Panc1 (cell line): ENCODE measurements around the gene CS. TPM values are rescaled to one million over a fixed set of nuclear protein-coding genes. Genes with fewer than 3 reads are reported as not detected.
A peak's percentile ranks its signal among the peaks of the same experiment; 100 is the strongest.
"Not testable (repeated sequence)": the region's sequence is repeated elsewhere in the genome, so short reads cannot be mapped to it uniquely, and the experiment has no call there.

Source experiments
- ATAC-seq: fragments of 200-7000 bp; cut with Tn5 transposase; 2 replicates; pipeline ENCODE4 v1.9.1; 2020; ENCODE audit warnings: mild to moderate bottlenecking, moderate library complexity
- Bru-seq: library from RNA; stranded (reverse); fragments of 400-500 nt; gene quantifications from one replicate; lab custom pipeline; 2021; lab: Mats Ljungman, UMichigan
- BruChase-seq, 2 experiments: library from RNA; stranded (reverse); fragments of 400-500 nt; gene quantifications; one replicate each; lab custom pipeline; 2021; lab: Mats Ljungman, UMichigan
- BruUV-seq: library from RNA; stranded (reverse); fragments of 400-500 nt; replicated peaks from 2 replicates; lab custom pipeline; 2021; lab: Mats Ljungman, UMichigan
- CTCF ChIA-PET: fragments of 300-600 bp; sonication (Branson Sonifier 250); formaldehyde crosslinking; loops from one replicate; lab custom pipeline; 2022; ENCODE audit warnings: antibody characterized with exemption; lab: Charles Lee
- POLR2A ChIA-PET: fragments of 300-600 bp; sonication (Branson Sonifier 250); formaldehyde crosslinking; loops from one replicate; lab custom pipeline; 2022; ENCODE audit warnings: antibody characterized with exemption; lab: Charles Lee
- DNase-seq: peaks from one replicate; pipeline ENCODE4 v3.0.0-alpha.2; 2010; ENCODE audit warnings: low read depth, low spot score
- H3K27ac ChIP-seq: 2 replicates; pipeline ENCODE4 v1.5.1; 2011; ENCODE audit warnings: mild to moderate bottlenecking, low read length, inconsistent platforms
- H3K27me3 ChIP-seq: fragments of 200-500 bp; sonication (Bioruptor generic); 2 replicates; pipeline ENCODE4 v1.6.0; 2014; ENCODE audit warnings: low read length, inconsistent platforms; ENCODE audit not compliant: control insufficient read depth, insufficient read depth
- H3K36me3 ChIP-seq: fragments of 200-500 bp; sonication (Bioruptor generic); 2 replicates; pipeline ENCODE4 v1.5.1; 2014; ENCODE audit warnings: inconsistent platforms, mild to moderate bottlenecking, low read length, moderate library complexity; ENCODE audit not compliant: control insufficient read depth, insufficient read depth
- H3K4me1 ChIP-seq: 2 replicates; pipeline ENCODE4 v1.5.1; 2011; ENCODE audit warnings: inconsistent platforms, mild to moderate bottlenecking, low read length, moderate library complexity; ENCODE audit not compliant: control insufficient read depth, insufficient read depth
- H3K4me3 ChIP-seq, 2 experiments: 2 replicates each; pipeline ENCODE4 v1.5.1; 2011 to 2012; ENCODE audit warnings: low read depth in 2 of 2, low read length in 2 of 2, mild to moderate bottlenecking in 2 of 2, inconsistent platforms in 1 of 2, moderate library complexity in 1 of 2
- H3K9me3 ChIP-seq: fragments of 200-500 bp; sonication (Bioruptor generic); 2 replicates; pipeline ENCODE4 v1.5.1; 2014; ENCODE audit warnings: low read depth, mild to moderate bottlenecking, inconsistent platforms, low read length, moderate library complexity; ENCODE audit not compliant: control insufficient read depth, insufficient read depth
- POLR2AphosphoS5 ChIP-seq: IDR thresholded peaks from 2 replicates; pipeline ENCODE4 v1.6.1; 2012; ENCODE audit warnings: mild to moderate bottlenecking, low read depth, low read length, moderate library complexity
- SIN3A ChIP-seq: IDR thresholded peaks from 2 replicates; pipeline ENCODE4 v1.6.1; 2012; ENCODE audit warnings: low read depth, mild to moderate bottlenecking, low read length, moderate library complexity, borderline replicate concordance; ENCODE audit not compliant: insufficient read depth
- TCF7L2 ChIP-seq: IDR thresholded peaks from 2 replicates; pipeline ENCODE4 v1.6.1; 2011; ENCODE audit warnings: mild to moderate bottlenecking, low read depth, low read length, inconsistent platforms
- in situ Hi-C: cut with HindIII; loops from 2 replicates; pipeline ENCODE4 v1.10.0; 2016; ENCODE audit warnings: low sequenced_read_pairs, low pct_unique_long_range_greater_than_20kb
- intact Hi-C: fragments of 100-400 bp; cut with micrococcal nuclease; formaldehyde crosslinking; loops from one replicate; pipeline ENCODE4 v1.10.0; 2022; ENCODE audit not compliant: unreplicated experiment
- long read RNA-seq: library from polyadenylated mRNA; unstranded; transcript quantifications from one replicate; pipeline ENCODE4 v2.0.0, GENCODE V29; 2021; ENCODE audit not compliant: unreplicated experiment
- polyA plus RNA-seq: library from polyadenylated mRNA; unstranded; fragments of >200 nt; gene quantifications from one replicate; pipeline ENCODE4 v1.2.1, GENCODE V29; 2012; ENCODE audit warnings: missing spikeins; ENCODE audit not compliant: insufficient read length
- total RNA-seq: library from RNA; stranded (reverse); gene quantifications from one replicate; pipeline ENCODE4 v1.2.1, GENCODE V29; 2021; ENCODE audit not compliant: unreplicated experiment
- TF ChIP-seq, protein P1 (sequence below): fragments of 450-650 bp; IDR thresholded peaks from 2 replicates; pipeline ENCODE4 v1.5.1; 2017; ENCODE audit warnings: mild to moderate bottlenecking
- TF ChIP-seq, protein P2 (sequence below), 2 experiments: IDR thresholded peaks; 2 replicates each; pipeline ENCODE4 v1.6.1; 2011 to 2012; ENCODE audit warnings: low read depth in 2 of 2, control low read depth in 1 of 2, low read length in 1 of 2, mild to moderate bottlenecking in 1 of 2, moderate library complexity in 1 of 2; ENCODE audit not compliant: insufficient read depth in 1 of 2

CS gene
- total RNA-seq, result 240 TPM
- polyA plus RNA-seq, result 199 TPM
- Bru-seq, nascent RNA, result percentile 83 among the genes with signal in this experiment
- percentile 95 among the genes with signal in this experiment for BruChase-seq, experiment 1, labeled RNA remaining after a 2-hour chase
- BruChase-seq, experiment 2, labeled RNA remaining after a 6-hour chase, result percentile 98 among the genes with signal in this experiment
- long read RNA-seq, transcript CS-201 (11 exons, 2,975 nt), result major isoform, 307 of 429 reads
- long read RNA-seq, transcript CS-212 (12 exons, 3,057 nt), result minor isoform, 6 of 429 reads
- long read RNA-seq, partial matches to known transcripts, result 46 of 429 reads
- long read RNA-seq, other reads (novel, unspliced or antisense), result 69 of 429 reads

DNA sequence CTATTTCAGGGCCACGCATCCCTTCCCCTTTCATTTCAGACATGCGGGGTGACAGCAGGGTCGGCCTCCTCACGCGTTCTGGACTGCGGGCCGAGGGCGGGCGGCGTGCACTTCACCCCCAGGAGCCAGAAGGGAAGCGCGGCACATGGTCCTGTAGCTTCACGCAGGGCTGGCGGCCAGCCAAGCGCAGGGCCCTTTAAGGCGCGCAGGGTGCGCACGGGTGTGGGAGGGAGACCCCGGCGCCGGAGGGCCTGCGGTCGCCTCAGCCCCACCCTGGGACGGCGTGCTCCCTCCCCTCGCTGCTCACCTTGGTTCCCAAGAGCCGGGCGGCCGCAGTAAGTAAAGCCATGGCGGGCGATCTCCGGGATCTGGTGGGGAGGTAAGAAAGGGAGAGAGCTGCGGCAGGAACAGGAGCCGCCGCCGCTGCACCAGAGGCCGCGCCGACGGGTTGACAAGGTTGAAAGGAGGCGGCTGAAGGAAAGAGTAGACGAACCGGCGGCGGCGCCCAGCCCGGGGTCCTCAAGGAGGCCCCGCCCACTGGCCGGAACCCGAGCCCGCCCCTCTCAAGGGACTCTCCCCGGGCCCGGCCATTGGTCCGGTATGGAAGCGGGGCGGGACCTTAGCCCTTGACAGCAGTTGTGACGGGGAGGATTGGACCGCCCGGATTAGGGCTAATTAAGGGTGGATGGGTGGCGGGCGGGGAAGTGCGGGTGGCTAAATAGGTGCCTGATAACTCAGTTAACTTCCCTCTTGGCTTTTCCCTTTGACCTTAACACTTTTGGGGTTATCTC, at the start of gene CS:
CS (minus strand) TSS at position 478 of the 791 bp plus-strand sequence; CDS start at position 349, 129 bp downstream.
- POLR2A ChIA-PET, result interaction anchor here (0.5 to 0.6 kb wide), 3 partner anchors 7 to 33 kb away, joined by 3 to 7 read pairs (median 5); partner anchors contain the start of gene PAN2
- intact Hi-C loops, result no loop called here
- in situ Hi-C loops, result no loop called here
- H3K27me3 ChIP-seq, result no peaks in the 10 kb centered on the region
- no peaks in the 10 kb centered on the region for H3K9me3 ChIP-seq
- DNase-seq, result peak; percentile 80
- CTCF ChIA-PET, result no interaction called here
- ATAC-seq, result peak; percentile 99
- H3K36me3 ChIP-seq, result peaks cover 6% of the 10 kb centered on the region
- BruUV-seq, result no TSS peak
- H3K4me1 ChIP-seq, result peaks cover 7% of the 10 kb centered on the region
- H3K4me3 ChIP-seq, result peak within 1 kb of the TSS; percentile 64 to 92
- peak within 1 kb of the TSS; percentile 98 for H3K27ac ChIP-seq
- TF ChIP-seq, protein P1, sequence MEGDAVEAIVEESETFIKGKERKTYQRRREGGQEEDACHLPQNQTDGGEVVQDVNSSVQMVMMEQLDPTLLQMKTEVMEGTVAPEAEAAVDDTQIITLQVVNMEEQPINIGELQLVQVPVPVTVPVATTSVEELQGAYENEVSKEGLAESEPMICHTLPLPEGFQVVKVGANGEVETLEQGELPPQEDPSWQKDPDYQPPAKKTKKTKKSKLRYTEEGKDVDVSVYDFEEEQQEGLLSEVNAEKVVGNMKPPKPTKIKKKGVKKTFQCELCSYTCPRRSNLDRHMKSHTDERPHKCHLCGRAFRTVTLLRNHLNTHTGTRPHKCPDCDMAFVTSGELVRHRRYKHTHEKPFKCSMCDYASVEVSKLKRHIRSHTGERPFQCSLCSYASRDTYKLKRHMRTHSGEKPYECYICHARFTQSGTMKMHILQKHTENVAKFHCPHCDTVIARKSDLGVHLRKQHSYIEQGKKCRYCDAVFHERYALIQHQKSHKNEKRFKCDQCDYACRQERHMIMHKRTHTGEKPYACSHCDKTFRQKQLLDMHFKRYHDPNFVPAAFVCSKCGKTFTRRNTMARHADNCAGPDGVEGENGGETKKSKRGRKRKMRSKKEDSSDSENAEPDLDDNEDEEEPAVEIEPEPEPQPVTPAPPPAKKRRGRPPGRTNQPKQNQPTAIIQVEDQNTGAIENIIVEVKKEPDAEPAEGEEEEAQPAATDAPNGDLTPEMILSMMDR, result no peak
- TF ChIP-seq SIN3A, result no peak; the same call in 1 of the 2 replicates
- TF ChIP-seq POLR2AphosphoS5, result peak; percentile 90

DNA sequence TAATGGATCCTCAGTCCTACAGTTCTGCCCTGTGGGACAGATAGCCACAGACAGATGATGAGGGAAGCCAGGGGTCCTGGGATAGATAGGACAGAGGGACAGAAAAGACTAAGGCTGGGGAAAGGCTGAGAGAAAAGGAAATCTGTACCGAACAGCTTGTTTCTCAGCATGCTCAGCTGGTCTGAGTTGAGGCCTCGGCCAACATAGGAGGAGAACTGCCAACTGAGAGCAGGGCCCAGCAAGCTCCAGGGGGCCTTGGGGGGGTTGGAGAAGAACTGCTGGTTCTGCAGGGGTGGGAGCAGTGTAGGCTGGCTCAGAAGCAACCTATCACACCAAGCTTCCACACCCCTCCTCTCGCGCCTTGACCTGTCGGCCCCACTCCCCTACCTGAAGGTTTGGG, 48.6 kb upstream of the CS start:
- no peak for TF ChIP-seq SIN3A
- TF ChIP-seq, protein P1, result no peak
- TF ChIP-seq POLR2AphosphoS5, result no peak
- TF ChIP-seq, protein P2, sequence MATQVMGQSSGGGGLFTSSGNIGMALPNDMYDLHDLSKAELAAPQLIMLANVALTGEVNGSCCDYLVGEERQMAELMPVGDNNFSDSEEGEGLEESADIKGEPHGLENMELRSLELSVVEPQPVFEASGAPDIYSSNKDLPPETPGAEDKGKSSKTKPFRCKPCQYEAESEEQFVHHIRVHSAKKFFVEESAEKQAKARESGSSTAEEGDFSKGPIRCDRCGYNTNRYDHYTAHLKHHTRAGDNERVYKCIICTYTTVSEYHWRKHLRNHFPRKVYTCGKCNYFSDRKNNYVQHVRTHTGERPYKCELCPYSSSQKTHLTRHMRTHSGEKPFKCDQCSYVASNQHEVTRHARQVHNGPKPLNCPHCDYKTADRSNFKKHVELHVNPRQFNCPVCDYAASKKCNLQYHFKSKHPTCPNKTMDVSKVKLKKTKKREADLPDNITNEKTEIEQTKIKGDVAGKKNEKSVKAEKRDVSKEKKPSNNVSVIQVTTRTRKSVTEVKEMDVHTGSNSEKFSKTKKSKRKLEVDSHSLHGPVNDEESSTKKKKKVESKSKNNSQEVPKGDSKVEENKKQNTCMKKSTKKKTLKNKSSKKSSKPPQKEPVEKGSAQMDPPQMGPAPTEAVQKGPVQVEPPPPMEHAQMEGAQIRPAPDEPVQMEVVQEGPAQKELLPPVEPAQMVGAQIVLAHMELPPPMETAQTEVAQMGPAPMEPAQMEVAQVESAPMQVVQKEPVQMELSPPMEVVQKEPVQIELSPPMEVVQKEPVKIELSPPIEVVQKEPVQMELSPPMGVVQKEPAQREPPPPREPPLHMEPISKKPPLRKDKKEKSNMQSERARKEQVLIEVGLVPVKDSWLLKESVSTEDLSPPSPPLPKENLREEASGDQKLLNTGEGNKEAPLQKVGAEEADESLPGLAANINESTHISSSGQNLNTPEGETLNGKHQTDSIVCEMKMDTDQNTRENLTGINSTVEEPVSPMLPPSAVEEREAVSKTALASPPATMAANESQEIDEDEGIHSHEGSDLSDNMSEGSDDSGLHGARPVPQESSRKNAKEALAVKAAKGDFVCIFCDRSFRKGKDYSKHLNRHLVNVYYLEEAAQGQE (IDR thresholded peaks at IDR 0.05; ENCODE audit: insufficient read depth in 1 of 2, low read depth in 2 of 2, low read length in 1 of 2), result no peak
- TF ChIP-seq TCF7L2, result no peak
- ChIA-PET CTCF (no interaction called here), POLR2A (interaction anchor here (0.6 to 0.7 kb wide), 2 partner anchors 11 to 19 kb away, joined by 4 read pairs; partner anchors contain the start of gene STAT2)
- in situ Hi-C loops (no loop called here), intact Hi-C loops (no loop called here)
- Histone ChIP-seq H3K27ac (no peak overlapping the region), H3K27me3 (no peaks in the 10 kb centered on the region), H3K9me3 (no peaks in the 10 kb centered on the region), H3K36me3 (0 out of 2 replicates have a peak, but pooled peaks cover 5% of the 10 kb centered on the region), H3K4me1 (no peaks in the 10 kb centered on the region), H3K4me3 (no peak overlapping the region)
- no peak for DNase-seq
- BruUV-seq, result no TSS peak
- ATAC-seq, result no peak

DNA sequence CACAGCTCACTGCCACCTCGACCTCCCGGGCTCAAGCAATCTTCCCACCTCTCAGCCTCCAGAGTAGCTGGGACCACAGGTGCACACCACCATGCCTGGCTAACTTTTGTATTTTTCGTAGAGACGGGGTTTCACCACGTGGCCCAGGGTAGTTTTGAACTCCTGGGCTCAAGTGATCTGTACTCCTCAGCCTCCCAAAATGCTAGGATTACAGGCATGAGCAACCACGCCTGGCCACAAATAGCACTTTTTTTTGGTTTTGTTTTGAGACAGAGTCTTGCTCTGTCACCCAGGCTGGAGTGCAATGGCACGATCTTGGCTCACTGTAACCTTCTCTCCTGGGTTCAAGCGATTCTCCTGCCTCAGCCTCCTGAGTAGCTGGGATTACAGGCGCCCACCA, 47.1 kb upstream of the CS start:
- H3K36me3 ChIP-seq, ATAC-seq, H3K4me1 ChIP-seq, BruUV-seq, intact Hi-C loops, in situ Hi-C loops, H3K4me3 ChIP-seq, H3K27ac ChIP-seq, CTCF ChIA-PET, H3K9me3 ChIP-seq, H3K27me3 ChIP-seq, DNase-seq: not testable (repeated sequence)
- POLR2A ChIA-PET, result interaction anchor here (0.6 kb wide), 1 partner anchor 152 kb away, joined by 12 read pairs; no protein-coding TSS in a partner anchor
